CD4-positive, alpha-beta T cell treated with Interleukin-1 beta for 1 hour (primary cell): ENCODE measurements around the gene RAPGEF2.
"Not testable (repeated sequence)": the region's sequence is repeated elsewhere in the genome, so short reads cannot be mapped to it uniquely, and the experiment has no call there.

Experiments
- DNase-seq, 2 donors: peaks; one replicate each; pipeline ENCODE4 v3.0.0-alpha.2; 2020 to 2022

Gene RAPGEF2

GRCh38 chr4:159102622-159103383 is at the start of gene RAPGEF2:
Gene RAPGEF2 (plus strand): TSS chr4:159103079. CDS start chr4:159104163, 1,084 bp downstream.
- peak; percentile 89 to 90 for DNase-seq

GRCh38 chr4:159055833-159056232 is 47.0 kb upstream of the RAPGEF2 start:
- DNase-seq, result no peak

GRCh38 chr4:159060161-159060560 is 42.7 kb upstream of the RAPGEF2 start:
- no peak for DNase-seq

- no peak for DNase-seq
Observed at GRCh38 chr4:159062381-159062780, 40.5 kb upstream of the RAPGEF2 start.

GRCh38 chr4:159065513-159066240 is 37.2 kb upstream of the RAPGEF2 start:
- no peak for DNase-seq

GRCh38 chr4:159068139-159068538 is 34.7 kb upstream of the RAPGEF2 start:
- not testable (repeated sequence) for DNase-seq

GRCh38 chr4:159069922-159070321 is 33.0 kb upstream of the RAPGEF2 start:
- no peak for DNase-seq

- DNase-seq, result no peak
Observed at GRCh38 chr4:159070742-159071141, 32.1 kb upstream of the RAPGEF2 start.

- DNase-seq, result no peak
Observed at GRCh38 chr4:159071178-159071968, 31.5 kb upstream of the RAPGEF2 start.

- no peak for DNase-seq
Observed at GRCh38 chr4:159071969-159072765, 30.7 kb upstream of the RAPGEF2 start.

GRCh38 chr4:159075531-159075932 is 27.3 kb upstream of the RAPGEF2 start:
- DNase-seq, result no peak

- not testable (repeated sequence) for DNase-seq
Observed at GRCh38 chr4:159077018-159077417, 25.9 kb upstream of the RAPGEF2 start.

- DNase-seq, result peak in 1 of 2 donors; percentile 22
Observed at GRCh38 chr4:159077702-159078495, 25.0 kb upstream of the RAPGEF2 start.

GRCh38 chr4:159079074-159079473 is 23.8 kb upstream of the RAPGEF2 start:
- DNase-seq, result no peak

GRCh38 chr4:159086606-159087005 is 16.3 kb upstream of the RAPGEF2 start:
- no peak for DNase-seq

- no peak for DNase-seq
Observed at GRCh38 chr4:159090255-159090654, 12.6 kb upstream of the RAPGEF2 start.

- DNase-seq, result not testable (repeated sequence)
Observed at GRCh38 chr4:159094156-159094555, 8.7 kb upstream of the RAPGEF2 start.

GRCh38 chr4:159096434-159096833 is 6.4 kb upstream of the RAPGEF2 start:
- no peak for DNase-seq

GRCh38 chr4:159097144-159097543 is 5.7 kb upstream of the RAPGEF2 start:
- no peak for DNase-seq

- DNase-seq, result no peak
Observed at GRCh38 chr4:159097785-159098184, 5.1 kb upstream of the RAPGEF2 start.

GRCh38 chr4:159098482-159099127 is 4.3 kb upstream of the RAPGEF2 start:
- no peak for DNase-seq
